Activated CD4-positive, alpha-beta T cell treated with anti-CD3 and anti-CD28 coated beads, Interleukin-2, amount 10 ng/mL, durations not matched to agents 7 days and 5 days (primary cell): ENCODE results near the gene MUC4. TPM values are rescaled to one million over a fixed set of nuclear protein-coding genes. Genes with fewer than 3 reads are reported as not detected.

ENCODE experiments used
- CTCF ChIA-PET: fragments of 350-600 bp; sonication (Branson Sonifier 250); formaldehyde crosslinking; loops from one replicate; lab custom pipeline; 2021; ENCODE audit warnings: antibody characterized with exemption; lab: Charles Lee
- POLR2A ChIA-PET: fragments of 350-600 bp; sonication (Branson Sonifier 250); formaldehyde crosslinking; loops from one replicate; lab custom pipeline; 2021; ENCODE audit warnings: antibody characterized with exemption; lab: Charles Lee
- DNase-seq: peaks from one replicate; pipeline ENCODE4 v3.0.0-alpha.2; 2020
- H3K27ac Mint-ChIP-seq: one replicate; pipeline ENCODE4 v1.8.0; 2021; ENCODE audit warnings: mild to moderate bottlenecking, moderate library complexity, mixed read lengths
- H3K27me3 Mint-ChIP-seq: one replicate; pipeline ENCODE4 v1.8.0; 2021; ENCODE audit warnings: mixed read lengths
- H3K36me3 Mint-ChIP-seq: one replicate; pipeline ENCODE4 v1.8.0; 2021; ENCODE audit warnings: low read depth, mixed read lengths
- H3K4me1 Mint-ChIP-seq: one replicate; pipeline ENCODE4 v1.8.0; 2021; ENCODE audit warnings: mixed read lengths
- H3K4me3 Mint-ChIP-seq: one replicate; pipeline ENCODE4 v1.8.0; 2021; ENCODE audit warnings: mild to moderate bottlenecking, moderate library complexity, mixed read lengths
- H3K9me3 Mint-ChIP-seq: one replicate; pipeline ENCODE4 v1.8.0; 2021; ENCODE audit warnings: mixed read lengths
- total RNA-seq, 2 experiments: library from RNA; stranded (reverse); gene quantifications; one replicate each; pipeline ENCODE4 v1.2.3, GENCODE V29; 2021

MUC4 gene
- total RNA-seq, 2 experiments from 2014 or later, result under 0.01 to 0.15 TPM

DNA sequence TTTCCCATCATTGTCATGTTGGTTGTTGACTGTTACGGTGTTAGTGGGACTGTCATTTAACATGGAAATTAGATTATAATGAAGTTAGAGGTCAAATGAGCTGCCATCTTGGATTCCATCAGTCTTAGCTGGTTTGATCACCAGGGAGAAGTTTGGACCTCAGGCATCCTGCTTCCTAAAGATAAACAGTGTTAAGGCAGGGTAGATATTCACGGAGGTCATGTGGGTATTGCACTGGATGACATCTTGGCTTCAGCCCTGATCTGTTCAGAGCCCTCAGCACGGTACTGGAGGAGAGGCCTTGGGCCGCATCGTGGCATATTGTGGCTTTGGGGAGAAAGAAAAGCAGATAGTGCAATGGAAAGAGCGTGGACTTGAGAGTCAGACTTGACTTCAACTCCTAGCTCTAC is 102.0 kb downstream of the MUC4 start:
- Mint-ChIP-seq H3K9me3 (no peaks in the 10 kb centered on the region), H3K4me3 (no peak overlapping the region), H3K36me3 (peaks cover 5% of the 10 kb centered on the region), H3K4me1 (no peaks in the 10 kb centered on the region), H3K27me3 (no peaks in the 10 kb centered on the region), H3K27ac (no peak overlapping the region)
- POLR2A ChIA-PET, result no interaction called here
- CTCF ChIA-PET, result no interaction called here
- DNase-seq, result no peak

DNA sequence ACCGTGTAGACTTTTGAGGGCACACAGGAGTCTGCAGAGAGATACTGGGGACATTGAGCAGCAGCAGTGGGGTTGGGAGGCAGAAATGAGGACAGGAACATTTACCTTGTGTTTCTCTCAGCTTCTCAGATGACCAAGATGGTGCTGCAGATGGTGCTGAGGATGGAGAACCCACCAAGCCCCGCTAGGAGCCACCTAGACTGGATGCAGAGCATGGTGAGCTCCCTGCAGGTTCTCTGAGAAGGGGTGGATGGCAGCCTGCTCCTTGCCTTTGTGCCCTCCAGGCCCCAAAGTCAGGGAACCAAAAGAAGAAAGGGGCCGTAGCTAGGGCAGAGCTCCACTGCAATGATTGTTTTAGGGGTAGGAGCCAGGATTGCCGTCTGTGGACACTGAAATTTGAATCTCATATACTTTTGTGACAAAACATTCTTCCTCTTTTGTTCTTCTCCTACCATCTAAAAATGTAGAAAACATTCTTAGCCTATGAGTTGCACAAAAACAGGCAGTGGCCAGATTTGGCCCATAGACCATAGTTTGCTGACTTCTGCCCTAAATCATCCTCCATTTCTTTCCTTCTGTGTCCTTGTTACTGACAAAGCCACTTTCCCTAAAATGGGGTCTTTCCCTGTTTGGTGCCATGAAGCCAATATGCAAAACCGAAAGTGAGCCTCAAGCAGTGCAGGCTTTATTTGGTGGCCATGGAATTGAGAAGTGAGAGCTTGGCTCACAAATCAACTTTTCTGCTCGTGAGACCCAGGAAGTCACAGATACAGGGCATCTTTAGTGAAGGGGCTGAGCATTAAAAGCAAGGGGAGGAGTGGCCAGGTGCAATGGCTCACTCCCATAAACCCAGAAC is 102.9 kb downstream of the MUC4 start:
- no peaks in the 10 kb centered on the region for H3K9me3 Mint-ChIP-seq
- H3K4me1 Mint-ChIP-seq, result no peaks in the 10 kb centered on the region
- no peak for DNase-seq
- no peaks in the 10 kb centered on the region for H3K27me3 Mint-ChIP-seq
- ChIA-PET POLR2A (no interaction called here), CTCF (interaction anchor here (0.8 to 1.5 kb wide), 4 partner anchors 12 to 142 kb away, joined by 3 to 4 read pairs (median 3); partner anchors contain the start of gene MUC20)
- H3K4me3 Mint-ChIP-seq, result no peak overlapping the region
- H3K27ac Mint-ChIP-seq, result no peak overlapping the region
- H3K36me3 Mint-ChIP-seq, result peaks cover 5% of the 10 kb centered on the region

DNA sequence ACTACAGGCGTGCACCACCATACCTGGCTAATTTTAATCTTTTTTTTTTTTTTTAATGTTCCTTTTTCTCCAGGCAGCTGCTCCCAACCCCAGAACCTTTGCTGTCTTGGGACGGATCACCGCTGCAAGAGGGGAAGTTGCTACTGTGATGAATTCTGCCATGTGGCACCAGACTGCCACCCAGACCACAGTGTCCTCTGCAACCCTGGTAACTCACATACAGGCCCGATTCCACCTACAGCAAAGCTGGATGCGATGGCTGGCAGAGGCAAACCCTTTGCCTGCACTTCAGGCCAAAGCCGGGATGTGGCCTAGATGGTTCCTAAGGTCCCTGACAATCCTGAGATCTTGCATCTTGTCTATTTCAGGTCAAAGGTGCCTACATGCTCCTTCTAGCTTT is 103.7 kb downstream of the MUC4 start:
- no peak overlapping the region for H3K27ac Mint-ChIP-seq

DNA sequence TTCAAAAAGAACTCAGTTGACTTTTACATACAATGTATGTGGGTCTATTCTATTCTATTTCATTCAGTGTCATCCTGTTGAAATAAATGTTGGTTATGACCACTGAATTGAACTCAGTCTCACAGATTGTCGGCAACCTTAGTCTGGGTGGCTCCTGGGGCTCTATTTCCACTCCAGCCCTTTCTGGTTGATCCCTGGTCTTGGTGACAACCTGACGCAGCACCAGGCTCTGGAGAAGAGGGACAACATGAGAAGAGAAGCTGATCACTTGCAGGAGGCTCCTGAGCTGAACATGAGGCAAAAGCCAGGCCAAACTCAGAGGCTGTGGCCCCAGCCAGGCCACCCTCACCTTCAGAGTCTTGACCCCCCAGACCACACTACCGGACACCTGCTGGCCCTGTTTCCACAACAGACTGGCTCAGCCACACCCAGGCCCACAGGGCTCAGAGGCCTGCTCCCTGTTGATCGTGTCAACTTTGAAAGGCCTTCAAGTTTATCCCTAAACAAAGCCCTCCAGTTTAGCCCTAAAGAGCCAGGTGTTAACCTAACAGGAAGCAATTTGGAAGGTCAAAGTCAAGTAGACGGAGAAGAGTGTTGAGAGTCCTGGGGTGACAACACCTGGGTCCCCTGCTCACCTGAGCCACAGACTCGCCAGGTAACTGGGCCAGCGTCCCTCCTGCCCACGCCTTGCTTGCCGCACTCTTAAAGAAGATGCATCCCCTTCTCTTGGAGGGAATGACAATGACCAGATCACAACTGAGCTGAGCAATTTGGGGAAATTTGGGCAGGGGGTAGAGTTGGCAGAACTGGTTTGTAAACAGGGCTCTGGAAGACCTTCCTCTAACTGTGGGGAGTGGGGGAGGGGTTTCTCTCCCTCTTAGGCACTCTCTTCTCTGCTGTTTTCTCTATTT is 106.4 kb downstream of the MUC4 start:
- H3K27ac Mint-ChIP-seq, result no peak overlapping the region
- H3K4me3 Mint-ChIP-seq, result no peak overlapping the region
- ChIA-PET POLR2A (interaction anchor here (0.6 kb wide), 1 partner anchor 1569 kb away, joined by 3 read pairs; no protein-coding TSS in a partner anchor), CTCF (interaction anchor here (1.0 to 1.7 kb wide), 4 partner anchors 12 to 1774 kb away, joined by 3 to 6 read pairs (median 3); no protein-coding TSS in a partner anchor)
- no peaks in the 10 kb centered on the region for H3K9me3 Mint-ChIP-seq
- DNase-seq, result no peak
- peaks cover 5% of the 10 kb centered on the region for H3K36me3 Mint-ChIP-seq
- no peaks in the 10 kb centered on the region for H3K27me3 Mint-ChIP-seq
- no peaks in the 10 kb centered on the region for H3K4me1 Mint-ChIP-seq

More for the DNA sequence above, 103.7 kb downstream of the MUC4 start:
- no peak for DNase-seq
- H3K9me3 Mint-ChIP-seq, result no peaks in the 10 kb centered on the region
- ChIA-PET CTCF (interaction anchor here (0.7 to 1.5 kb wide), 4 partner anchors 13 to 38 kb away, joined by 3 to 4 read pairs (median 3); partner anchors contain the start of gene MUC20), POLR2A (no interaction called here)
- H3K27me3 Mint-ChIP-seq, result no peaks in the 10 kb centered on the region
- H3K4me1 Mint-ChIP-seq, result no peaks in the 10 kb centered on the region
- H3K4me3 Mint-ChIP-seq, result no peak overlapping the region
- H3K36me3 Mint-ChIP-seq, result peaks cover 5% of the 10 kb centered on the region

DNA sequence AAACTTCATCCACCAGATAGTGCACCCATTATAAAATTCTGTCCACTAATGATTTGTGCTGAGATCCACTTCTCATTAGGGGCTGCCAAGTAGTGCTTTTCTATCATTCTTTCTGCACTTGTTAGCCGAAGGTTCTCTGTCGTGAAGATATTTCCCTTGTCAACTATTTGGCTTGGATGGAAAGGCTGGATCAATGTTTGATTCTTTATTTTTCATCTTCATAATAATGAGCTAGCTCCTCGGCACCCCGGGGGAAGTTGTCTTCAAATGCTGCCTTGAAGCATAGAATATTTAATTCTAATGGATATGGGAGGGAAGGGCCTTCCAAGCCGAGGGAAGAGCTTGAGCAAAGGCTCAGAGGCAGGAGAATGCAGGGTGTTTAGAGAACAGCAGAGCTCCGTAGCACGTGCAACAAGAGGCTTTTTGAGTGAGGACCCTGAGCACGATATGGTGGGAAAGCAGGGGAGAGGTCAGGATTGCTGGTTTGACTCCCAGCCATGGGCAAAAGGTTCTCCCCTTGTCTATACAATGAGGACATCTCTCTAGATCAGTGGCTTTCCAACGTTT is 107.2 kb downstream of the MUC4 start:
- H3K4me1 Mint-ChIP-seq, result no peaks in the 10 kb centered on the region
- POLR2A ChIA-PET, result no interaction called here
- CTCF ChIA-PET, result interaction anchor here (0.6 to 1.7 kb wide), 7 partner anchors 12 to 1774 kb away, joined by 3 to 6 read pairs (median 3); no protein-coding TSS in a partner anchor
- H3K4me3 Mint-ChIP-seq, result no peak overlapping the region
- no peaks in the 10 kb centered on the region for H3K9me3 Mint-ChIP-seq
- peak overlapping the region; percentile 31 for H3K27ac Mint-ChIP-seq
- no peaks in the 10 kb centered on the region for H3K27me3 Mint-ChIP-seq
- DNase-seq, result no peak
- H3K36me3 Mint-ChIP-seq, result peaks cover 5% of the 10 kb centered on the region

DNA sequence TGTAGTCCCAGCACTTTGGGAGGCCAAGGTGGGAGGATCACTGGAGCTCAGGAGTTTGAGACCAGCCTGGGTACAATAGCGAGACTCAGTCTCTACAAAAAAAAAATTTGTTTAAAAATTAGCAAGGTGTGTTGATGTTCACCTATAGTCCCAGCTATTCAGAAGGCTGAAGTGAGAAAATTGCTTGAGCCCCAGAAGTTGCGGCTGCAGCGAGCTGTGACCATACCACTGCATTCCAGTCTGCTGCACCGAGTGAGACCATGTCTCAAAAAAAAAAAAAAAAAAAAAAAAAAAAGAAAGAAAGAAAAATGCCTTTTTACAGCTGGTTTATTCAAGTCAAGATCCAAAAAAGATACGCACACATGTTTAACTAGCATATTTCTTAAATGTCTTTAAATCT is 108.0 kb downstream of the MUC4 start:
- no peaks in the 10 kb centered on the region for H3K27me3 Mint-ChIP-seq
- H3K27ac Mint-ChIP-seq, result no peak overlapping the region
- no peaks in the 10 kb centered on the region for H3K36me3 Mint-ChIP-seq
- H3K4me3 Mint-ChIP-seq, result no peak overlapping the region
- no peaks in the 10 kb centered on the region for H3K9me3 Mint-ChIP-seq
- no peak for DNase-seq
- POLR2A ChIA-PET, result no interaction called here
- H3K4me1 Mint-ChIP-seq, result no peaks in the 10 kb centered on the region
- CTCF ChIA-PET, result interaction anchor here (0.6 to 1.7 kb wide), 6 partner anchors 11 to 1773 kb away, joined by 3 to 6 read pairs (median 3); no protein-coding TSS in a partner anchor

DNA sequence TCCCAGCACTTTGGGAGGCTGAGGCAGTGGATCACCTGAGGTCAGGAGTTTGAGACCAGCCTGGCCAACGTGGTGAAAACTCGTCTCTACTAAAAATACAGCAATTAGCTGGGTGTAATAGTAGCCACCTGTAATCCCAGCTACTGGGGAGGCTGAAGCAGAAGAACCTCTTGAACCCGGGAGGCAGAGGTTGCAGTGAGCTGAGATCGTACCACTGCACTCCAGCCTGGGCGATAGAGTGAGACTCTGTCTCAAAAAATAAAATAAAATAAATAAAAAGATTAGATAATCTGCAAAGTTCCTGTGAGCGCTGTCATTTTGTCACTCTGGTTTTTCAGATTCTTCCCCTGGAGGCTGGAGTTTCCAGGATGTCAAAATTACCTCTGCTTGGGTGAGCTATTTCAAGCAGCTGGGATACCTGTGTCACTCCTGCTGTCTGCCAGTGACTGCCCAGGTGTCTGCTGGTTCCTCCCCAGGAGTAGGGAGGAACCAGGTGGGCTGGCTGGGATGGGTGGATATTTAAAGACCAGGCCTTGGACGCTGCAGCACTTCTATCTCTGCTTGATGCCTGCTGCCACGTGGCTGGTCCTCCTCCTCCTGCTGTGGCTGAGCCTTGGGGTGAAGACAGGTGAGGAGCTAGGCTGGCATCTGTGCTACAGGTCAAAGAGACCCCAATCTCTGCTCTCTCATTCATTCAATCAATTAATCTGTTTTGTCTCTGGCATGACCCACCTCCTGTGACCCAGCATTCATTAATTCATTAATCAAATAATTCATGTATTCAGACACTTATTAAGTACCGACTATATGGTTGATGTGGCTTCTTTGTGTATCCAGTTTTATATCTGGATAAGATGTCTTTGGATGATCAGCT is 110.5 kb downstream of the MUC4 start:
- Mint-ChIP-seq H3K4me3 (no peak overlapping the region), H3K27me3 (no peaks in the 10 kb centered on the region), H3K9me3 (no peaks in the 10 kb centered on the region), H3K4me1 (no peaks in the 10 kb centered on the region), H3K36me3 (peaks cover 4% of the 10 kb centered on the region), H3K27ac (no peak overlapping the region)
- CTCF ChIA-PET, result interaction anchor here (0.6 kb wide), 1 partner anchor 117 kb away, joined by 3 read pairs; no protein-coding TSS in a partner anchor
- POLR2A ChIA-PET, result no interaction called here
- DNase-seq, result no peak

DNA sequence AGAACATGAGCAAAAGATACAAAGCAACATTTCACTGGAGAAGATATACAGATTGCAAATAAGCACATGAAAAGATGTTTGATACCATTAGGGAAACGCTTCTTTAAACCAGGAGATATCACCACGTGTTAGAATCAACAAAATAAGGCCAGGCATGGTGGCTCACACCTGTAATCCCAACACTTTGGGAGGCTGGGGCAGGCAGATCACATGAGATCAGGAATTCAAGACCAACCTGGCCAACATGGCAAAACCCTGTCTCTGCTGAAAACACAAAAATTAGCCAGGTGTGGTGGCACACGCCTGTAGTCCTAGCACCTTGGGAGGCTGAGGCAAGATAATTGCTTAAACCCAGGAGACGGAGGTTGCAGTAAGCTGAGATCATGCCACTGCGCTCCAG is 111.4 kb downstream of the MUC4 start:
- CTCF ChIA-PET, result interaction anchor here (0.6 kb wide), 1 partner anchor 118 kb away, joined by 3 read pairs; no protein-coding TSS in a partner anchor
- POLR2A ChIA-PET, result no interaction called here
- Mint-ChIP-seq H3K4me3 (no peak overlapping the region), H3K27me3 (no peaks in the 10 kb centered on the region), H3K36me3 (peaks cover 9% of the 10 kb centered on the region), H3K27ac (no peak overlapping the region), H3K9me3 (no peaks in the 10 kb centered on the region), H3K4me1 (no peaks in the 10 kb centered on the region)
- DNase-seq, result no peak

DNA sequence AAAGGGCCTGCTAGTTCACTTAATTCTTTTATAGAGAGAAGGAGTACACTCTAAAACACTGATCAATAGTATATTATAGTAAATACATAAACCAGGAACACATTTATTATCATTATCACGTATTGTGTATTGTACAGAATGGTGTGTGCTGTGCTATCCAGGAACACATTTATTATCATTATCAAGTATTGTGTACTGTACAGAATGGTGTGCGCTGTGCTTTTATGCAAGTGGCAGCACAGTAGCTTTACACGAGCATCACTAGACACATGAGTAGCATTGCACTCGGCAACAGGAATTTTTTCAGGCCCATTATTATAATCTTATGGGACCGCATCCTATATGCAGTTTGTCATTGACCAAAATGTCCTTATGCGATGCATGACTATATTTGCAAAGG is 111.9 kb downstream of the MUC4 start:
- peaks cover 12% of the 10 kb centered on the region for H3K36me3 Mint-ChIP-seq
- H3K4me1 Mint-ChIP-seq, result no peaks in the 10 kb centered on the region
- ChIA-PET CTCF (interaction anchor here (0.7 kb wide), 1 partner anchor 12 kb away, joined by 3 read pairs; no protein-coding TSS in a partner anchor), POLR2A (no interaction called here)
- H3K4me3 Mint-ChIP-seq, result no peak overlapping the region
- H3K9me3 Mint-ChIP-seq, result no peaks in the 10 kb centered on the region
- H3K27me3 Mint-ChIP-seq, result no peaks in the 10 kb centered on the region
- DNase-seq, result no peak
- no peak overlapping the region for H3K27ac Mint-ChIP-seq

DNA sequence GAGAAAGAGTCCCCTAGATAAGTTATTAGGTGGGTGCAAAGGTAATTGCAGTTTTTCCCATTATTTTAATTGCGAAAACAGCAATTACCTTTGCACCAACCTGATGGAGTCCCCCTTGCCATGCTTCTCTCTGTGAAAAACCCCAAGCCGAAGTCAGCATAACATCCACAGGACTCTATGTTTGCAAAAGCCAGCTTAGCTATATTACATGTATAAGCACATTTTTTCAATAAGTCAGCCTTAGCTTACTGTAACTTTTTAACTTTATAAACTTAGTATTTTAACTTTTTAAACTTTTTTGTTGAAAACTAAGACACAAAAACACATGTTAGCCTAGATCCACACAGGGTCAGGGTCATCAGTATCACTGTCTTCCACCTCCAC is 112.3 kb downstream of the MUC4 start:
- no peaks in the 10 kb centered on the region for H3K4me1 Mint-ChIP-seq
- peaks cover 12% of the 10 kb centered on the region for H3K36me3 Mint-ChIP-seq
- DNase-seq, result no peak
- H3K27me3 Mint-ChIP-seq, result no peaks in the 10 kb centered on the region
- ChIA-PET POLR2A (no interaction called here), CTCF (interaction anchor here (0.7 to 1.3 kb wide), 2 partner anchors 13 to 160 kb away, joined by 3 read pairs; no protein-coding TSS in a partner anchor)
- no peak overlapping the region for H3K4me3 Mint-ChIP-seq
- no peak overlapping the region for H3K27ac Mint-ChIP-seq
- H3K9me3 Mint-ChIP-seq, result no peaks in the 10 kb centered on the region

DNA sequence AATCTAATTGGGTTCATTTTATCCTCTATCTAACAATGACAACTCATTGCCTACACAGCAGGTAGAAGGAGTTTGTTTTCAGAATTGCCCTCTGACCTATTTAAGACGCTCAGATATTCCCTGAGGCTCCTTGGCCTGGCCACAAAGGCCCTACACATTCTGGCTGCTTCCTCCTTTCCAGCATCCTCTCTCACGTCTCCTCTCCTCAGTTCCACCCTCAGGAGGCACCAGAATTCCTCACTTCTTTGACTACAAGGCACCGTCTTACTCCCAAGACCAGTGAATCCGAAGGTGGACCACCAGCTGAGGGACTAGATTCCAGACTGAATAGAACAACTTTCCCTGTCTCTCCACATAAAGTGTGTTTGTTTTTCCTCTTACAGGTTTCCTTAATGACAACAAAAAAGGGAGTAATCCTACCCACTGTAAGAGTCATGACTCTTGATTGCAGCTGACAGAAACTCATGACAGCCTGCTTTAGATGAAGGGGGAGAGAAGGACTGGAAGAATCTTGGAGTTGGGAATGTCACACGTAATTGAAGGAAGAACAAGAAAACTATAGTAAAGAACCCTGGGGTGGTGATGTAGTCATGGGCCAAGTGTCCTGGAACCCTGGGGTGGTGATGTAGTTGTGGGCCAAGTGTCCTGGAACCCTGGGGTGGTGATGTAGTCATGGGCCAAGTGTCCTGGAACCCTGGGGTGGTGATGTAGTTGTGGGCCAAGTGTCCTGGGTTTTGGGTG is 112.9 kb downstream of the MUC4 start:
- H3K27ac Mint-ChIP-seq, result no peak overlapping the region
- H3K36me3 Mint-ChIP-seq, result peaks cover 16% of the 10 kb centered on the region
- POLR2A ChIA-PET, result no interaction called here
- H3K9me3 Mint-ChIP-seq, result no peaks in the 10 kb centered on the region
- no peak for DNase-seq
- no peak overlapping the region for H3K4me3 Mint-ChIP-seq
- CTCF ChIA-PET, result interaction anchor here (1.3 kb wide), 1 partner anchor 161 kb away, joined by 3 read pairs; no protein-coding TSS in a partner anchor
- H3K4me1 Mint-ChIP-seq, result no peaks in the 10 kb centered on the region
- no peaks in the 10 kb centered on the region for H3K27me3 Mint-ChIP-seq
